HTR-8/SVneo (cell line): ENCODE results near the gene THSD7A.

Experiments used
- DNase-seq: peaks from one replicate; pipeline ENCODE4 v3.0.0; 2011; ENCODE audit warnings: low spot score, mixed read lengths; ENCODE audit not compliant: insufficient read length
- FAIRE-seq: peaks from 2 replicates; lab custom pipeline; 2011; peaks lifted over from hg19 to GRCh38; lab: Jason Lieb, UNC

Gene THSD7A

GRCh38 chr7:11831736-11832495, at the start of gene THSD7A:
Gene THSD7A, minus strand, starts transcription at chr7:11832198. Its CDS starts 252 bp downstream, at chr7:11831946.
- peak; percentile 36 for DNase-seq
- FAIRE-seq: no peak

DNA sequence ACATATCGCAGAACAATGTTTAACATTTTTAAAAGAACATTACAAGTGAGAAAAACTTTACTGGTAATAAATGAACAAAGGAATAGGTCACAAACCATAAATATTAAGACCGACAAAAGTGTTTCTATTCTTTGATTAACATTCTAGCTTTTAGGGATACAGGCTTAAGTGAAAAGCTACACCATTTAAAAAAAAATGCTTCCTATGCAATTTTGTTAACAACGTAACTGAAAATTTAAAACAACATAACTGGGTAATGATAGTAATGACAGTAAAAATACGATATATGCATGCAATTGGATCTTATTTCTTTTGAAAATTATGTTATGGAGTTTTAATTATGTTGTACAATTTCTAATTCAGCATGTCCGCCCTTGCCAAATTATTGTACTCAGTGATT, 49.7 kb upstream of the THSD7A start:
- DNase-seq (no peak), FAIRE-seq (no peak)

DNA sequence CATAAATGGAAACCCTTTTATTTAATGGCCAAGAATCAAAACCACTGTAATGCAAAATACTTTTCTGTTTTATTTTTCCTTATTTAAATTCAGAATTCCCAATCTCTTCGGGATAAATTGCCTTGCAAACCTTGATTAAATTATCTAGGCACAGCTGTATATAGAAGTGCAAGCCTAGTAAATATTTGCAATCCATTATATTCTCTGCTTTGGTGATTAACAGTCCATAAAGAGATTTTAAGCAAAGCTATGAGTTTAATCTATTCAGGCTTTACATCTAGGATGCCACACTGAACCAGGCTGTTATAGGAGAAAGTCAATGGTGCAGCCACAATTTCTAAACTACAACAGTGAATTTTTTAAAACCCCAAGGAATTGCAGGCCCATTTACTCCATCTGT, 43.6 kb upstream of the THSD7A start:
- DNase-seq (no peak), FAIRE-seq (no peak)

GRCh38 chr7:11865671-11866070, 33.7 kb upstream of the THSD7A start:
- FAIRE-seq (no peak), DNase-seq (no peak)

GRCh38 chr7:11858622-11859302, 26.8 kb upstream of the THSD7A start:
- DNase-seq (no peak), FAIRE-seq (no peak)

GRCh38 chr7:11858026-11858425, 26.0 kb upstream of the THSD7A start:
- no peak for FAIRE-seq

DNA sequence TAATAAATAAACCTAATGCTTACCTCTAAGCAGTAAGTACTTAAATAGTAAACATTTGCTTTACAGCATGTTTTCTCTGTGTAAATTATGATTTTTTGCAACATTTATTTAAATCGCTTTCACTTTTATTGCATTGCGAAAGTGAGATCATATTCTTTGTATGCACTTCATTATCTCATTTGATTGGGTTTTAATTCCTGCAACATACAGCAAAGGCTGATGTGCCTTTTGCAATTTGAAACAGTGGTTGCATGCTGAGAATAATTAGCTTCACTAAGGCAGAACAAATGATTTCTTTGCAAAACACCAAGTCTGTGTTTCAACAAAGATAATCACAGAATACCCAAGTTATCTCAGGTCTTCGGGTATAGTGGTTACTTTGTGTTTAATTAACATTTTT, 16.3 kb upstream of the THSD7A start:
- FAIRE-seq (no peak), DNase-seq (no peak)

More at GRCh38 chr7:11858026-11858425, 26.0 kb upstream of the THSD7A start:
- DNase-seq: no peak

GRCh38 chr7:11847336-11847735, 15.3 kb upstream of the THSD7A start:
- no peak for DNase-seq
- FAIRE-seq: no peak

DNA sequence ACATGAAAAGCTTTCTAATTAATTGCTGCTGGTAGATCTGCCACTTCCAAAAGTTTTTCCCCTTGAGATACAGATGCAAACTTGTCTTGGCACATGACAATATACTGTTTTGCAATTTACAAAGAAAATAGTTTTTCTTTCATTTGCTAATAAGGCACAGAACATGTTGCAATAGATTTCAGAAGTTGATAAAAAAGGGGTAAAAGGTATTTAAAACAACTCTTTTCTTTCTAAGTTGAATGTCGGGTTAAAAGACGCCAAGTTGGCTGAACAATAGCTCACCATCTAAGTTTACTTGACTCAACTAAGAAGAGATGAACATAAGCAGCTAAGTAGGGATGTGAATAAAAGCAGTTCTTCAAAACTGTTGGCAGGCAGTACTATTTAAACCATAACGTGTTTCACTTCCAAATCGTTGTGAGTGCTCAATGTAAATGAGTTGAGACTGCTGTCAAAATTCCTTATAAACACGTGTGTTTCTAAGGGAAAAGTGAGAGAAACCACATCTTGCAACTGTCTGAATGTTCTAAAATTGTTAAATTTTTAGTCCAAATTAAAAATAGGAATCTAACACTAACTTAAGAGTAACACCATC, 14.5 kb upstream of the THSD7A start:
- DNase-seq (no peak), FAIRE-seq (no peak)

GRCh38 chr7:11843113-11843765, 11.2 kb upstream of the THSD7A start:
- no peak for DNase-seq

GRCh38 chr7:11841657-11842056, 9.7 kb upstream of the THSD7A start:
- DNase-seq (no peak), FAIRE-seq (no peak)

More at GRCh38 chr7:11843113-11843765, 11.2 kb upstream of the THSD7A start:
- FAIRE-seq: no peak

DNA sequence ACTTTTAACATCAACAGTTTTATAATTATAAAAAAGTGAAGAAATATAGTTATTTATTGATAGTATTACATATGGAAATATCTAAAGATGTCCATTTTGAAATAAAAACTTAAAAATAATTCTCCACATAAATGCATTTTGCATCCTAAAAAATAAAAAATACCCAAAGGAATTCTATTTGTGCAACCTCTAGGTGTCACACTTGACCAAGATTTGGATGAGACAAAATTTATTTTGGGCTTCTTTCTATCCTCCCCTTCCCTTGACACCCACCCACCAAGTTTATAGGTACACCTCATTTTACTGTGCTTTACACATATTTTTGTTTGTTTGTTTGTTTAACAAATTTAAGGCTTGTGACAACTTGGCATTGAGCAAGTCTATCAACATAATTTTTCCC, 3.3 kb upstream of the THSD7A start:
- DNase-seq (no peak), FAIRE-seq (no peak)

GRCh38 chr7:11833431-11833830, 1.4 kb upstream of the THSD7A start:
- DNase-seq: no peak
- FAIRE-seq: no peak

- DNase-seq (no peak), FAIRE-seq (no peak)
Measured at GRCh38 chr7:11831156-11831735, 752 bp downstream of the THSD7A start.

DNA sequence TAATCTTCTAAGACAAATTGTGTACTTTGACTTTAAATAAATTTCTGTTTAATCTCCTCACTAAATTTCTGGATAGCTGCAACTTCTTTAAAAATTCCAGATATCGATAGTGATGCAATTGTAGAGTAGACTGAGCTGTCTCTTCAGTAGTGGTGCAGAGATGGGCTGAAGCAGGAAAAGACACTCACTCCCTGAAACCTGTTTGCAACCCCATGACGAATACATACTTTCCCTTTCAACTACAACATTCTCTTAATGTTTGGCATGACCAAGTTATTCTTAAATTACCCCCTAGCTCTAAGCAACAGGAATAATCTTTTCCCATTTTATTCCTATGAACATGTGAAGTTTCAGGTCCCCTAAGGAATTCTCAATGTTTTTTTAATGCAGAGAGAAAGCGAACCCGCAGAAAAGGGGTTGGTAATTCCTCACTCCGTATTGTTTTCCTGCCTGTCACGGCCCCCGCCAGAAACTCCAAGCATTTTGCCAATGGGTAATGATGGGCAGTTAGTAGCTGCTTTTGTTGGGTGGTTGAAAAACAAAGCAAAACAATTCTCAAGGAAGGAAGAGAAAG, 1.3 kb downstream of the THSD7A start:
- DNase-seq (no peak), FAIRE-seq (no peak)

- DNase-seq (no peak), FAIRE-seq (no peak)
Measured at GRCh38 chr7:11829954-11830353, 2.0 kb downstream of the THSD7A start.

GRCh38 chr7:11819947-11820346, 12.1 kb downstream of the THSD7A start:
- no peak for FAIRE-seq

GRCh38 chr7:11819271-11819670, 12.7 kb downstream of the THSD7A start:
- DNase-seq (no peak), FAIRE-seq (no peak)

More at GRCh38 chr7:11819947-11820346, 12.1 kb downstream of the THSD7A start:
- DNase-seq: no peak

GRCh38 chr7:11818281-11818680, 13.7 kb downstream of the THSD7A start:
- no peak for FAIRE-seq
- DNase-seq: no peak

GRCh38 chr7:11817111-11817740, 14.8 kb downstream of the THSD7A start:
- no peak for FAIRE-seq
- no peak for DNase-seq
